Activated CD8-positive, alpha-beta memory T cell treated with anti-CD3 and anti-CD28 coated beads, Interleukin-2, amount 50 U/mL, for 48 hours (primary cell): Measurements from ENCODE around the gene RPUSD3.
A peak's percentile ranks its signal among the peaks of the same experiment; 100 is the strongest.
"Not testable (repeated sequence)": the region's sequence is repeated elsewhere in the genome, so short reads cannot be mapped to it uniquely, and the experiment has no call there.

ENCODE experiments used
- DNase-seq: peaks from one replicate; pipeline ENCODE4 v3.0.0-alpha.2; 2020

Gene RPUSD3, protein sequence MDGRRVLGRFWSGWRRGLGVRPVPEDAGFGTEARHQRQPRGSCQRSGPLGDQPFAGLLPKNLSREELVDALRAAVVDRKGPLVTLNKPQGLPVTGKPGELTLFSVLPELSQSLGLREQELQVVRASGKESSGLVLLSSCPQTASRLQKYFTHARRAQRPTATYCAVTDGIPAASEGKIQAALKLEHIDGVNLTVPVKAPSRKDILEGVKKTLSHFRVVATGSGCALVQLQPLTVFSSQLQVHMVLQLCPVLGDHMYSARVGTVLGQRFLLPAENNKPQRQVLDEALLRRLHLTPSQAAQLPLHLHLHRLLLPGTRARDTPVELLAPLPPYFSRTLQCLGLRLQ

GRCh38 chr3:9843715-9844438, at the start of gene RPUSD3:
RPUSD3 (minus strand) TSS chr3:9844008; CDS start chr3:9843990, 18 bp downstream.
- peak; percentile 99 for DNase-seq

DNA sequence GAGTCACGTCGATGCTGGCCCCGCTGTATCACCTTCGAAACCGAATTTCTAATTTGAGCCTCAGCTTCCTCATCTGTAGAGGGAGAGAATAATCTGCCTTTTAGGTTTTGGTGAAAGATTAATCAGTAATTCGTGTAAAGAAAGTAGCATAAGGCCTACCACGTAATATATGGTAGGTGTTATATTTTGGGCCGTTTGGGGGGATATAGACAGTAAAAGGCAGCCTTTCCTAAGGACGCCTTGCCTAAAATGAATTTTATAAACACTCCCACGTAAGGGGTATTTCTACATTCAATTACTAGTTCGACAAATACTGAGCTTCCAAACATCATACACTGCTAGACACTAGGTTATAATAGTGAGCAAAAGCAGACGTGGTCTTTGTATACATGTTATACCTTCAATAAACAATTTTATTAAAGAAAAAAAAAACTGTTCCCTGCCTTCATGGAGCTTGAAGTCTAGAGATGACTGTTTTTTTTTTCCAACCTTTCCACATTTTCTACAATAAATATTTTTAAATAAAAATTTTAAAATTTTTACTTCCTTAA, 47.3 kb upstream of the RPUSD3 start:
- DNase-seq, result no peak

DNA sequence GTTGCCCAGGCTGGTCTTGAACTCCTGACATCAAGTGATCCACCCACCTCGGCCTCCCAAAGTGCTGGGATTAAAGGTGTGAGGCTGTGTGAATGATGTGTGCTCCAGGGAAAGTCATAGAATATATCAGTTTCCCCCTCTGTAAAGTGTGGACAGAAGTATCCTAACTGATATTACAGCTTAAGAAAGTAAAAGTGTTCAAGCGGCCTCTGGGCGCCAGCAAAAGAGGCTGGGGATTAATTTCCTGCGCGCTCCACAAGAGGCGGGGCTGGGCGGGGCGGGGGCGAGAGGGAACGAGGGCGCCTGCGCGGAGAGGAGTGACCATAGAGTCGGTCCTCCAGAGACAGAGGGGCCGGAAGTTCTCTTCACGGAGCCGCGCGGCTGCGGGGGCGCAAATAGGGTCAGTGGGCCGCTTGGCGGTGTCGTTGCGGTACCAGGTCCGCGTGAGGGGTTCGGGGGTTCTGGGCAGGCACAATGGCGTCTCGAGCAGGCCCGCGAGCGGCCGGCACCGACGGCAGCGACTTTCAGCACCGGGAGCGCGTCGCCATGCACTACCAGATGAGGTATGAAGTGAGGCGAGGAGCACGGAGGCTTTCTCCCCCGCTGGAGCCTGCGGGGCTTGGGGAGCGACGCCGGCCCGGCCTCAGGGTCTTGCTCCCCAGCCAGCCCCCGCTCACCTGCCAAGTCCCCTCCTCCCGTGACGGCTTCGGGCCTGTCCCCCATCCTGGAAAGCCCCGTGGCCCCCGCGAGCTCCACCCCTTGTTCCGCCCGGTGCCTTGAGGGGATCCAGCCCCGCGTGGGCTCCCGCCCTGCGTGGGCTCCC, 46.7 kb upstream of the RPUSD3 start, which contains the start of gene JAGN1:
Gene JAGN1, plus strand, starts transcription at position 362 of the 823 bp plus-strand sequence. Its CDS starts 113 bp downstream, at position 475.
- DNase-seq, result peak; percentile 96

GRCh38 chr3:9889405-9889804, 45.6 kb upstream of the RPUSD3 start:
- DNase-seq, result no peak

- DNase-seq, result no peak
Observed at GRCh38 chr3:9888540-9888939, 44.7 kb upstream of the RPUSD3 start.

GRCh38 chr3:9887480-9887879, 43.7 kb upstream of the RPUSD3 start:
- DNase-seq, result no peak

DNA sequence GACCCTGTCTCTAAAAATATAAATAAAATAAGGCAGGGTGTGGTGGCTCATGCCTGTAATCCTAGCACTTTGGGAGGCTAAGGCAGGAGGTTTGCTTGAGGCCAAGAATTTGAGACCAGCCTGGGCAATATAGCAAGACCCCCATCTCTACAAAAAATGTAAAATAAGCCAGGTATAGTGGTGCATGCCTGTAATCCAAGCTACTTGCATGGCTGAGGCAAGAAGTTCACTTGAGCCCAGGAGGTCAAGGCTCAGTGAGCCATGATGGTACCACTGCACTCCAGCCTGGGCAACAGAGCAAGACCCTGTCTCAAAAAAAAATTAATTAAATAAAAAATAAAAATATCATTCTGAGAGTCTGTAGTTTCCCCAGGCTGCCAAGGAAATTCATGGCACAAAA, 42.5 kb upstream of the RPUSD3 start:
- no peak for DNase-seq

- DNase-seq, result no peak
Observed at GRCh38 chr3:9884555-9885165, 40.9 kb upstream of the RPUSD3 start.

DNA sequence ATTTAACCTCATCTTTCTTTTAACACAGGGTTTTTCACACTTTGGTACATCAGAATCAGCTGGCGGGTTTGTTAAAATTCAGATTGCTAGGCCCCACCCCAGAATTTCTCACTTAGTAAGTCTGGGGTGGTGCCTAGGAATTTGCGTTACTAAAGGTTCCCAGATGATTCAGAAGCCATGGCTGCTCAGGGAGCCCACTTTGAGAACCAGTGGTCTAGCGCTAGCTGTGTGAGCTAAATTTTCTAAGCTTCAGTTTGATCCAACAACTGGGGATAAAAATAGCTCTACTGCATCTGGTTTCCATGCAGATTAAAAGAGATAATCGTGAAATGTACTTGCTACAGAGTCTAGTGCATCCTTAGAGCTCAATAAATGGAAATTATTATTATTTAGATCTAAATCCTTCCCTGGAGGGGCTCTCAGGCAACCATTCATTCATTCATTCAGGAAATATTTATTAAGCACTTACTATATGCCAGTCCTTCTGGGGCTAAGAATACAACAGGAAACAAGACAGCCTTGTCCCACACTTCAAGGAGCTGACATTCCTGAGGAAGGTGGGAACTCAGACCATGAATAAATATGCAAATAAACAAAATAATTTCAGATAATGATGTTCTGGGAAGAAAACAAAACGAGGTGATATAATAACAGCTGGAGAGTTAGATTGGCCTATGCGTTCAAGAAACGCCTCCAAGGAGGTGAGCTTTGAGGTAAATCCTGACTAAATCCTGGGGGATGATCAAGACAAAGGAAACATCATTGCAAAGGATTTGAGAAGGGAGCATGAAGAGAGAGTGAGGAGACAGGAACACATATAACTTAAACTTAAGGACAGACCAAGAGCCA, 40.1 kb upstream of the RPUSD3 start:
- no peak for DNase-seq

- no peak for DNase-seq
Observed at GRCh38 chr3:9881441-9881840, 37.6 kb upstream of the RPUSD3 start.

- DNase-seq, result no peak
Observed at GRCh38 chr3:9879830-9880549, 36.2 kb upstream of the RPUSD3 start, which contains the start of gene CIDEC. CIDEC (minus strand) TSS chr3:9880253; CDS start chr3:9878486, 1,767 bp downstream.

DNA sequence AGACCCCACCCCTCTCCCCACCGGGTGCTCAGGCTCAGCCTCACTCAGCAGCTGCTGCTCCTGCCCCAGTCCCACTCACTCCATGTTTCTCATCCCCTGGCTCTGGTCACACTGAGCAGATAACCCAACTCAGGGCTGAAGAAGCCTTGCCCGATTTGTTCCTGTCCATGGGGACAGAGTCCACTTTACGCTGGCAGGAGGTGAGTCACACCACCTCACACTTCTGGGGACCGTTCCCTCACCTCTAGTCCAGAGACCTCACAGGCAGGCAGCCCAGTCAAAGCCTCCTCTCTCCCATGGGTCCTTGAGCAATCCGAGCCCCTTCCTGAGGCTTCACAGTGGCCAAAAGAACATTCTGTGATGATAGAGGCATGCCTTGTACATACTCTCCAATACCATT, 34.9 kb upstream of the RPUSD3 start:
- no peak for DNase-seq

DNA sequence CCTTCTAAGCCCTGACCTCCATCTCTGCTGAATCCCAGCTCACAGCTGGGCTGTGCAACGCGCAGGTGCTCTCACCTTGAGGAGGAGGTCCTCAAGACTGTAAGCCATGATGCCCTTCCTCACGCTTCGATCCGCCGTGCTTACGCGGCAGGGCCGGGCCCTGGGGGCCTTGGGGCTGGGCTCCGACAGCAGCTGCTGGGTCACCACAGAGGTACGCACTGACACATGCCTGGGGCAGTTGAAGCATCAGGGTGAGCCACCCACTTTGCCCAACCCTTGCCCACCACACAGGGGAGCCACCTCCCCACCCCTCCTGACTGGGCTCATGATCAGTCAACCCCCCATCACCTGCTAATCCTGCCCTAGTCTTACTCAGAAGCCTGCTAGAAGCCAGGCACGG, 33.2 kb upstream of the RPUSD3 start:
- DNase-seq, result no peak

- DNase-seq, result not testable (repeated sequence)
Observed at GRCh38 chr3:9876255-9876654, 32.4 kb upstream of the RPUSD3 start.

- no peak for DNase-seq
Observed at GRCh38 chr3:9875448-9875847, 31.6 kb upstream of the RPUSD3 start.

- DNase-seq, result not testable (repeated sequence)
Observed at GRCh38 chr3:9872067-9872466, 28.3 kb upstream of the RPUSD3 start.

DNA sequence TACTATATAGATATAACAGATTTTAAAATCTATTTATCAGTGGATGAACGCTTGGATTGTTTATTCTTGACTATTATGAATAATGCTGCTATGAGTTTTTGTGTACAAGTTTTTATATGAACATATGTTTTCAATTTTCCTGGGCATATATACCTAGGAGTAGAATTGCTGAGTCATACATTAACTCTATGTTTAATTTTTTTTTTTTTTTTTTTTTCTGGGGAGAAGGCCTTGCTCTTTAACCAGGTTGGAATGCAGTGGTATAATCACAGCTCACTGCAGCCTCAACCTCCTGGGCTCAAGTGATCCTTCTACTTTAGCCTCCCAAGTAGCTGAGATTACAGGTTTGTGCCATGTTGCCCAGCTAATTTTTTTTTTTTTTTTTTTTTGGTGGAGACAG, 27.2 kb upstream of the RPUSD3 start:
- no peak for DNase-seq

DNA sequence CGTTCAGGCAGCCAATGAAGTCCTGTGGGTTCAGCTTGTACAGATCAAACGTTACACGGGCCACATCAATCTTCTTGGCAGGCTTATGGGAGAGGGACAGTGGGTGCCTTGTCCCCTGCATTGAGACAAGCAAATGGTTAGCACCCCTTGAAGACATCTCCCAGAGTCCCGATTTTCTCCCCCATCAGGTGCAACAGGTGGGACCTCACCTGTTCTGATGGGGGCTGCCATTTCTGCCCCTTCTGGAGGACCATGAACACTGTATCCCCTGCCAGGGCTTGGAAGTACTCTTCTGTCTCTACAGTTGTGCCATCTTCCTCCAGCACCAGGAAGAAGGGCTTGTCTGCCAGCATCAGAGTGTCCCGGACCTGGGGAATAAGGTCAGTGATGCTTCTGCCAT, 26.1 kb upstream of the RPUSD3 start:
- DNase-seq, result no peak

DNA sequence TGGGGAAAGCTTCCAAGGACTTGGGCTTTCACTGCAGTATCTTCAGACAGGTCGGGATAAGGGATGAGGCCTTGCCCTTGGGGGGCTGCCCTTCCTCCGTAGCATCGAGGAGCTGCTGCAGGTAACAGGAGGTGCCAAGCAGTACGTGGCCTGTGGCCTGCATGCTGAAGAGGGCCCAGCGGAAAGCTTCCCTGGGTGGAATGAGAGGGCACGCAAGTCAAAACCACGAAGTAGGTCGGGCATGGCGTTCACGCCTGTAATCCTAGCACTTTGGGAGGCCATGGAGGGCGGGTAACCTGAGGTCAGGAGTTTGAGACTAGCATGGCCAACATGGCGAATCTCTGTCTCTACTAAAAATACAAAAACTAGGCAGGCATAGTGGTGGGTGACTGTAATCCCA, 23.3 kb upstream of the RPUSD3 start:
- DNase-seq, result no peak

- DNase-seq, result no peak
Observed at GRCh38 chr3:9866639-9867038, 22.8 kb upstream of the RPUSD3 start.

DNA sequence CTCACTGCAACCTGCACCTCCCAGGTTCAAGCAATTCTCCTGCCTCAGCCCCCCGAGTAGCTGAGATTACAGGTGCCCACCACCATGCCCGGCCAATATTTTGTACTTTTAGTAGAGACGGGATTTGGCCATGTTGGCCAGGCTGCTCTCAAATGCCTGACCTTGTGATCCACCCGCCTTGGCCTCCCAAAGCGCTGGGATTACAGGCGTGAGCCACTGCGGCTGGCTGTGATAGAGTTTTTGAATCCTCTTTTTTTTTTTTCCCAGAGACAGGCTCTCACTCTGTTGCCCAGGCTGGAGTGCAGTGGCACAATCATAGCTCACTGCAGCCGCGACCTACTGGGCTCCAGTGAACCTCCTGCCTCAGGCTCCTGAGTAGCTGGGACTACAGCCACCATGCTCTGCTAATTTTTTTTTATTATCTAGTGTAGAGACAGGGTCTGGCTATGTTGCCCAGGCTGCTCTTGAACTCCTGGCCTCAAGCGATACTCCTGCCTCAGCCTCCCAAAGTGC, 21.4 kb upstream of the RPUSD3 start:
- not testable (repeated sequence) for DNase-seq
